BJ (cell line): ENCODE results near the gene ANKH. TPM values are rescaled to one million over a fixed set of nuclear protein-coding genes. Genes with fewer than 3 reads are reported as not detected.

Experiments used
- polyA plus RNA-seq: library from polyadenylated mRNA; depleted of rRNA; stranded (reverse); fragments of >200 nt; gene quantifications from 2 replicates; pipeline ENCODE4 v1.2.3, GENCODE V29; 2011; rRNA removed
- small RNA-seq: library from RNA; depleted of rRNA; stranded (forward); fragments of <200 nt; gene quantifications from one replicate; pipeline ENCODE3, GENCODE V24; 2012; ENCODE audit warnings: low replicate concordance, low read depth; ENCODE audit not compliant: insufficient read length

The ANKH gene
- polyA plus RNA-seq, 1 experiment: 65.3 TPM

Small RNA genes lying within 50 kb of the gene (small RNA-seq; reads per million reads assigned to genes)
- gene HNRNPKP5 (not detected), gene MIR4637 (not detected)

Other genes starting within 250 kb of the ANKH start
- gene OTULIN, start 207.1 kb downstream of the ANKH start, polyA plus RNA-seq: 8.5 and 10.1 TPM in 2 replicates